Fibroblast of villous mesenchyme (primary cell): Measurements from ENCODE around the gene CAPRIN2. TPM values are rescaled to one million over a fixed set of nuclear protein-coding genes. Genes with fewer than 3 reads are reported as not detected.

ENCODE experiments used
- DNase-seq: peaks from one replicate; pipeline ENCODE4 v3.0.0-alpha.2; 2010; ENCODE audit warnings: low read depth
- H3K4me3 ChIP-seq: 2 replicates; pipeline ENCODE4 v1.5.1; 2011; ENCODE audit warnings: low read depth, mild to moderate bottlenecking, low read length
- CTCF ChIP-seq: IDR thresholded peaks from 2 replicates; pipeline ENCODE4 v1.5.1; 2012; ENCODE audit warnings: low read depth, mild to moderate bottlenecking, low read length; ENCODE audit not compliant: insufficient read depth
- total RNA-seq: library from RNA; depleted of rRNA; stranded (reverse); fragments of >200 nt; gene quantifications from 2 replicates; pipeline ENCODE4 v1.2.3, GENCODE V29; 2012

CAPRIN2 gene
- total RNA-seq, 1 donor, result 19.4 TPM

- peak; percentile 2 for DNase-seq
- H3K4me3 ChIP-seq, result no peak overlapping the region
- TF ChIP-seq CTCF, result no peak
Observed at GRCh38 chr12:30707613-30708342, 47.0 kb downstream of the CAPRIN2 start.

GRCh38 chr12:30706476-30706875 is 48.3 kb downstream of the CAPRIN2 start:
- no peak overlapping the region for H3K4me3 ChIP-seq
- no peak for TF ChIP-seq CTCF
- DNase-seq, result no peak

GRCh38 chr12:30701056-30701455 is 53.7 kb downstream of the CAPRIN2 start:
- no peak for TF ChIP-seq CTCF
- no peak overlapping the region for H3K4me3 ChIP-seq
- DNase-seq, result no peak

GRCh38 chr12:30700216-30700900 is 54.4 kb downstream of the CAPRIN2 start:
- DNase-seq, result no peak
- no peak for TF ChIP-seq CTCF

GRCh38 chr12:30698346-30698745 is 56.4 kb downstream of the CAPRIN2 start:
- TF ChIP-seq CTCF, result no peak
- no peak overlapping the region for H3K4me3 ChIP-seq

More at GRCh38 chr12:30700216-30700900, 54.4 kb downstream of the CAPRIN2 start:
- H3K4me3 ChIP-seq, result no peak overlapping the region

GRCh38 chr12:30696943-30697342 is 57.8 kb downstream of the CAPRIN2 start:
- H3K4me3 ChIP-seq, result no peak overlapping the region
- no peak for TF ChIP-seq CTCF
- DNase-seq, result no peak

More at GRCh38 chr12:30698346-30698745, 56.4 kb downstream of the CAPRIN2 start:
- DNase-seq, result no peak
